ENCODE measurements around the gene SVEP1. TPM values are rescaled to one million over a fixed set of nuclear protein-coding genes. Genes with fewer than 3 reads are reported as not detected.

SVEP1 gene
- total and polyA plus RNA-seq, 2 experiments from 2014 or later, result 0.18 to 0.63 TPM

- Histone ChIP-seq H3K36me3 (ENCODE audit: insufficient read depth) (no peaks in the 10 kb centered on the region), H3K27me3 (ENCODE audit: insufficient read depth) (no peaks in the 10 kb centered on the region), H3F3A (replicated peaks; ENCODE audit: low read depth) (no peaks in the 10 kb centered on the region), H3K9me2 (ENCODE audit: insufficient read depth) (no peaks in the 10 kb centered on the region), H3K79me2 (replicated peaks; ENCODE audit: insufficient read depth) (no peaks in the 10 kb centered on the region), H3K4me1 (ENCODE audit: insufficient read depth) (no peaks in the 10 kb centered on the region), H3K4me2 (no peak overlapping the region), H4K20me1 (replicated peaks; ENCODE audit: insufficient read depth) (no peaks in the 10 kb centered on the region), H3K27ac (ENCODE audit: low read depth) (no peak overlapping the region), H3K4me3 (no peak overlapping the region), H2AFZ (no peak overlapping the region)
- Mint-ChIP-seq H3K4me1 (no peaks in the 10 kb centered on the region), H3K4me3 (no peak overlapping the region), H3K27me3 (ENCODE audit: insufficient read depth, low read depth, poor library complexity) (peaks cover 2% of the 10 kb centered on the region), H3K36me3 (ENCODE audit: low read depth) (no peaks in the 10 kb centered on the region), H3K9me3 (no peaks in the 10 kb centered on the region), H3K27ac (no peak overlapping the region)
- TF ChIP-seq NANOG (IDR thresholded peaks at IDR 0.05; ENCODE audit: borderline replicate concordance) (no peak), ZNF114 (CRISPR knock-in tag; IDR thresholded peaks at IDR 0.05) (no peak), JUNB (IDR thresholded peaks at IDR 0.05; ENCODE audit: unreplicated experiment) (no peak), CTCF (conservative IDR thresholded peaks at IDR 0.05; ENCODE audit: low read depth in 2 of 2) (no peak), REST (IDR thresholded peaks at IDR 0.05; ENCODE audit: unreplicated experiment) (no peak), CREB1 (CRISPR knock-in tag; IDR thresholded peaks at IDR 0.05; ENCODE audit: low read depth) (no peak), ETS1 (IDR thresholded peaks at IDR 0.05) (no peak), ZNF331 (CRISPR knock-in tag; IDR thresholded peaks at IDR 0.05; ENCODE audit: low read depth) (no peak), STAT1 (IDR thresholded peaks at IDR 0.05; ENCODE audit: unreplicated experiment) (no peak), EZH2phosphoT487 (IDR thresholded peaks at IDR 0.05; ENCODE audit: unreplicated experiment) (no peak)
- ATAC-seq (no peak), DNase-seq (ENCODE audit: low spot score) (no peak)
Measured at GRCh38 chr9:110566156-110566555, 13.4 kb downstream of the SVEP1 start.

GRCh38 chr9:110561826-110562225, 17.7 kb downstream of the SVEP1 start:
- Histone ChIP-seq H3K79me2 (replicated peaks; ENCODE audit: insufficient read depth) (no peaks in the 10 kb centered on the region), H3K4me2 (no peak overlapping the region), H2AFZ (no peak overlapping the region), H3K4me1 (ENCODE audit: insufficient read depth) (no peaks in the 10 kb centered on the region), H3K27me3 (ENCODE audit: insufficient read depth) (no peaks in the 10 kb centered on the region), H3K27ac (ENCODE audit: low read depth) (no peak overlapping the region), H3F3A (replicated peaks; ENCODE audit: low read depth) (no peaks in the 10 kb centered on the region), H3K36me3 (ENCODE audit: insufficient read depth) (no peaks in the 10 kb centered on the region), H4K20me1 (replicated peaks; ENCODE audit: insufficient read depth) (no peaks in the 10 kb centered on the region), H3K9me2 (ENCODE audit: insufficient read depth) (0 out of 2 replicates have a peak, but pooled peaks cover 3% of the 10 kb centered on the region), H3K4me3 (no peak overlapping the region)
- Mint-ChIP-seq H3K36me3 (ENCODE audit: low read depth) (no peaks in the 10 kb centered on the region), H3K9me3 (no peaks in the 10 kb centered on the region), H3K4me3 (no peak overlapping the region), H3K4me1 (no peaks in the 10 kb centered on the region), H3K27ac (no peak overlapping the region), H3K27me3 (ENCODE audit: insufficient read depth, low read depth, poor library complexity) (no peaks in the 10 kb centered on the region)
- no peak for DNase-seq (ENCODE audit: low spot score)
- no peak for ATAC-seq
- no peak for TF ChIP-seq ZNF331 (CRISPR knock-in tag; IDR thresholded peaks at IDR 0.05; ENCODE audit: low read depth)
- TF ChIP-seq EZH2 (IDR thresholded peaks at IDR 0.05; ENCODE audit: low read depth, unreplicated experiment), result no peak
- no peak for TF ChIP-seq NANOG (IDR thresholded peaks at IDR 0.05; ENCODE audit: borderline replicate concordance)
- TF ChIP-seq CTCF (conservative IDR thresholded peaks at IDR 0.05; ENCODE audit: low read depth in 2 of 2), result no peak
- TF ChIP-seq ZNF114 (CRISPR knock-in tag; IDR thresholded peaks at IDR 0.05), result no peak
- TF ChIP-seq JUNB (IDR thresholded peaks at IDR 0.05; ENCODE audit: unreplicated experiment), result no peak
